ENCODE measurements around the gene FUT7.

FUT7 gene

DNA sequence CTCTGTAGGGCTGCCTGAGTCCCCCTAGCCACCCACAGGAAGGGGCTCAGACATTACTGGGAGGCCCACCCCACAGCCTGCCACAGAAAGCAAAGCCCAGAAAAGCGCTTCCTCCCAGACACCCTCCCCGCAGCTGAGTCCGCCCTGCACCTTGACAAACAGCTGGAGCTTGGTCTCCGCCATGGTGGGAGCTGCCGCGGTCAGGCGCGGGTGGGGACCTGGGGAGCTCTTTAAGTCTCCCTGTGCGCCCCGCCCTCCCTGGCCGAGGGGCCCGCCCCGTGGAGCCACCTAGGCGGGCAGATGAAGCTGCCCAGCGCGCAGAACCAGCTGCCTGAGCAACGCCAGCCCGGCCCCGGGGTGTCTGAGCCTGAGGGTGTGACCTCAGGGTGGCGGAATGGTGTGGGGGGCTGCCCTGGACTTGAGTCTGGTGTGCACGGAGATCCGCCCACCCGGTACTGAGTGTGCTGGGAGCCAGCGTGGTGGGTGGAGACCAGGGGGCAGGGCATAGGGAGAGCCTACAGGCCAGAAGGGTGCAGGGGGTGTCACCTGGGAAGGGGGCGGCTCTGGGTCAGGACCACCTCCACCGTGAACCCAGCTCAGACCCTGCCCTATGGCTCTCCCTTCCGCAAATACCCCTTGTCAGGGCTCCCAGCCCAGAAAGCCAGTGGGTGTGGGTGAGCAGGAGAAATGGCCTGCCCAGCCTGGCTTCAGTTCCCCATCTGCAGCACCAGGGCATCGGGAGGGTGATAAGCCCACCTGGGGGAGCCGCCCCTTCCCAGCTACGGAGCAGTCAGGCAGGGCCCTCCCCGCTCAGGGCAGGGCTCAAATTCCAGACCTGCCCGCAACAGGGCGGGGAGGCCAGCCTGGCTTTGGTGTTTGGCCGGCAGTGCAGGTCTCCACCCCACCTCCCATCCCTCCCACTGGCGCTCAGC lies 35.3 kb downstream of the FUT7 start, which contains the start of gene CLIC3:
CLIC3 (minus strand) TSS at position 208 of the 932 bp plus-strand sequence; CDS start at position 183, 25 bp downstream.
- Mint-ChIP-seq H3K4me1 (peaks cover 22% of the 10 kb centered on the region), H3K27ac (peak within 1 kb of the TSS; percentile 51), H3K4me3 (peak within 1 kb of the TSS; percentile 42), H3K27me3 (no peaks in the 10 kb centered on the region), H3K9me3 (no peaks in the 10 kb centered on the region), H3K36me3 (no peaks in the 10 kb centered on the region)

DNA sequence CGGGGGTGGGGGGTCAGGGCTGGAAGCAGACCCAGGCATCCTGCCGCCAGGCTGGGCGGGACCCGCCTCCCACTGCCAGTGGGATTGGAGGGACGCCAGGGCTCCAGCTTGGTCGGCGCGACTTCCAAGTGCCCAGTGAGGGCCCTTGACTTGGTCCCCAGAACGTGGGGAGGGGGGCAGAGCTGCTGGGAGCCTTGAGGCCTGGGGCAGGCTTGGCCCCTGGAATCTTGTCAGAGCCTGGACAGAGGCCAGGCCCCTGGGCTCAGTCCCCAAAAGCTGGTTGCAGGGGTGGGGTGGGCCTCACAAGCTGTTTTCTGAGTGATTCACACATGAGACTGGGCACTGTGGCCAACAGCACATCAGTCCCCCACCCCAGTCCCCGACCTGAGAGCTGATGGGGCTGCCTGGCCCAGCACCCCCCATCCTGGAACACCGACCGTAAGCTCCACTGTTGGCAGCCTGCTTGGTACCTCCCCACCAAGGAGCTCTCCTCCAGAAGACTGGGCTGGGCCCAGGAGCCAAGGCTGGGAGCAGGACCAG lies 36.0 kb downstream of the FUT7 start:
- Mint-ChIP-seq H3K4me1 (peaks cover 27% of the 10 kb centered on the region), H3K27ac (no peak overlapping the region)

DNA sequence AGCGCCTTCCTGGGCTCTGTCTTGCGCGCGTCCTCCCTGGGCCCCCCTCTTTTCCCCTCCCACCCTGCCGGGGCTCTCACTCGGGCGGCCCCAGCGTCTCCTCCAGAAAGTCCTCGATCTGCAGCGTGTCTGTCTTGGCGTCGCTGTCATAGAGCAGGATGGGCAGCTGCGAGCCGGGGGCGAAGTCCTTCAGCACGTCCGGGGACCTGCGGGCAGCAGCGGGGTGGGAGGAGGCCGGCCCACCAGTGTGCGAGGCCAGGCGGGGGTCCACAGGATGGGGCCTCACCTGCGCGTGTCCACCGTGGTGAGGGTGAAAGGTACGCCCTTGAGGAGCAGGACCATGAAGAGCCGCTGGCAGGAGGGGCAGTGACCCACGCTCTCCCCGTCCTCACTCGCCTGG lies 36.5 kb downstream of the FUT7 start:
- Mint-ChIP-seq H3K36me3 (no peaks in the 10 kb centered on the region), H3K27me3 (no peaks in the 10 kb centered on the region), H3K4me1 (peaks cover 27% of the 10 kb centered on the region), H3K4me3 (no peak overlapping the region), H3K27ac (no peak overlapping the region), H3K9me3 (no peaks in the 10 kb centered on the region)

More for the DNA sequence above, 36.0 kb downstream of the FUT7 start:
- Mint-ChIP-seq H3K9me3 (no peaks in the 10 kb centered on the region), H3K4me3 (peak overlapping the region; percentile 42), H3K27me3 (no peaks in the 10 kb centered on the region), H3K36me3 (no peaks in the 10 kb centered on the region)

DNA sequence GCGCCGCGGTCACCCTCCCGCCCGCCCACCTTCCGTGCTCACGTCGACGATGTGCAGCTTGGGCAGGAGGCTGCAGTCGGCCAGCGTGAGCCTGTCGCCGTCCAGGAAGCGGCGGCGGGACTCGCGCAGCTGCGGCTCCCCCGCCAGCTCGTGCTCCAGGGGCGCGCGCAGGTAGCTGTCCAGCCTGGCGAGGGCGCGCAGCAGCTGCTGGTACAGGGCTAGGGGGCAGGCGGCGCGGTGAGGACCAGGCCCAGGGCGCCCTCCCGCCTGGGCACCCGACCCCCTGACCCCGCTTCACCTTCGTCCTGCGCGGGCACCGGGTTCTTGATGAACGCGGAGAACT lies 37.0 kb downstream of the FUT7 start:
- Mint-ChIP-seq H3K27me3 (no peaks in the 10 kb centered on the region), H3K27ac (no peak overlapping the region), H3K36me3 (no peaks in the 10 kb centered on the region), H3K9me3 (no peaks in the 10 kb centered on the region), H3K4me1 (peaks cover 27% of the 10 kb centered on the region), H3K4me3 (no peak overlapping the region)

DNA sequence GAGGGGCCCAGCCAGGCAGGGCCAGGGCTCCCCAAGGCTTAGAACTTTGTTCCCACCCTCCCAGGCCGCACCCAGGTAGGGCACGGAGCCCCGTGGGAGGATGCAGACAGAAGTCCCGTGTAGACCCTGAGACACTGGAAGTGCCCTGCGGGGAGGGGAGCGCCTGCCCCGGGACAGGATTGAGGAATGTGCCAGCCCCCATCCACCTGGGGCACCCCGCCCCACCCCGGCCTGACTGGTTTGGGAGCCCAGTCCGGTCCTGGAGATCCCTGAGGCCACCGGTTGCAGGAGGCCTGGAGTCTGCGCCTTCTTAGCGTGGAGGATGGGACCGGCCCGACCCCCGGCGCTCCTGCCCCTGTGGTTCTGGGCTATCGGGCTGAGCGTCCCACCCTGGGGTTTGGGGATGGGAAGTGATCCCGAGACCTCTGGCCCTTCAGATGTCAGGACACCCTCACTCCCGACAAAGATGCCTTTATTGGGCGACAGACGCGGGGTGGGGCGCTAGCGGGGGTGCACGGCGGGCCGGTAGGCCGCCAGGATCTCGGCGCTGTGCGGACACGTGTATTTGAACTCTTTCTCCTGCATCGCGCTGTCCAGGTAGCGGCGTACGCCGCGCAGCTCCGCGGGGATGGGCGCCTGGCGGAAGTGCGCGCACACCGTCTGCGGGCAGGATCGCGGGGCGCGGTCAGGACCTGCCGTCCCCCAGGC lies 37.6 kb downstream of the FUT7 start:
- no peak overlapping the region for H3K27ac Mint-ChIP-seq
- no peaks in the 10 kb centered on the region for H3K27me3 Mint-ChIP-seq
- H3K9me3 Mint-ChIP-seq, result no peaks in the 10 kb centered on the region
- H3K4me3 Mint-ChIP-seq, result no peak overlapping the region
- H3K4me1 Mint-ChIP-seq, result peaks cover 27% of the 10 kb centered on the region
- H3K36me3 Mint-ChIP-seq, result no peaks in the 10 kb centered on the region

GRCh38 chr9:136992819-136993369 lies 39.0 kb downstream of the FUT7 start:
- Mint-ChIP-seq H3K27me3 (no peaks in the 10 kb centered on the region), H3K36me3 (no peaks in the 10 kb centered on the region)

GRCh38 chr9:136991993-136992818 lies 39.7 kb downstream of the FUT7 start, which contains the start of gene PAXX:
PAXX (plus strand) TSS chr9:136992422; CDS start chr9:136992444, 22 bp downstream.
- peaks cover 17% of the 10 kb centered on the region for H3K4me1 Mint-ChIP-seq
- no peaks in the 10 kb centered on the region for H3K27me3 Mint-ChIP-seq
- H3K27ac Mint-ChIP-seq, result peak within 1 kb of the TSS; percentile 72
- peak within 1 kb of the TSS; percentile 88 for H3K4me3 Mint-ChIP-seq
- no peaks in the 10 kb centered on the region for H3K36me3 Mint-ChIP-seq
- no peaks in the 10 kb centered on the region for H3K9me3 Mint-ChIP-seq

More at GRCh38 chr9:136992819-136993369, 39.0 kb downstream of the FUT7 start:
- Mint-ChIP-seq H3K4me1 (peaks cover 22% of the 10 kb centered on the region), H3K4me3 (peak overlapping the region; percentile 88), H3K27ac (peak overlapping the region; percentile 62), H3K9me3 (no peaks in the 10 kb centered on the region)

DNA sequence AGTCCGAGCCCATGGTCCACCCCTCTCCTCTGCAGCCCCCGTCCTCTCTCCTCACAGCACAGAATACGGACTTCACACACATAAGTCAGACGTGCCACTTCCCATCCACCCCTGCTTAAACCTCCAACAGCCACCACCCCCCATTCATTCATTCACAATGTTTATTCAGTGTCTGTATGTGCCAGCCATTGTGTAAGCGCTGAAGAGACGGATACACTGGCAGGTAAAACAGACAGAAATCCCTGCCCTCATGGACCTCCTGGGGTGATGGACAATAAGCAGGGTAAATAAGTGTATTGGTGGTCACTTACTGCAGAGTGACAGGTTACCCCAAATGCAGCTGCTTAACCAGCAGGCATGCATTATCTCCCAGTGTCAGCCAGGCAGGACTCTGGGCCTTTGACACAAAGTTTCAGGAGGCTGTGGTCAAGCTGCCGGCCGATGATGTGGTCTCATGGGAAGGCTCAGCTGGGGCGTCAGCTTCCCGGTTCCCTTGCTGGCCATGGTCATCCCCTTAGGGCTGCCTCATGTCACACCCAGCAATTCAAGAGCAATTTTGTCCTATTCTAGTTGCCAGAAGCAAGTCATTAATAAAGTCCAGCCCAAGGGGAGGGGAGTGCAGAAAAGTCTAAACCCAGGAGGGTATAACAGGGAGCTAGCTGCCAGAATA lies 41.5 kb downstream of the FUT7 start:
- no peaks in the 10 kb centered on the region for H3K36me3 Mint-ChIP-seq
- no peaks in the 10 kb centered on the region for H3K9me3 Mint-ChIP-seq
- peaks cover 17% of the 10 kb centered on the region for H3K4me1 Mint-ChIP-seq
- no peaks in the 10 kb centered on the region for H3K27me3 Mint-ChIP-seq
- peak overlapping the region; percentile 75 for H3K4me3 Mint-ChIP-seq
- peak overlapping the region; percentile 81 for H3K27ac Mint-ChIP-seq

- Mint-ChIP-seq H3K4me1 (peaks cover 18% of the 10 kb centered on the region), H3K4me3 (no peak overlapping the region), H3K9me3 (no peaks in the 10 kb centered on the region), H3K36me3 (no peaks in the 10 kb centered on the region), H3K27ac (no peak overlapping the region), H3K27me3 (peaks cover 2% of the 10 kb centered on the region)
Observed at GRCh38 chr9:136988872-136989271, 43.0 kb downstream of the FUT7 start.

- H3K9me3 Mint-ChIP-seq, result no peaks in the 10 kb centered on the region
- H3K4me3 Mint-ChIP-seq, result no peak overlapping the region
- no peaks in the 10 kb centered on the region for H3K36me3 Mint-ChIP-seq
- H3K4me1 Mint-ChIP-seq, result peaks cover 3% of the 10 kb centered on the region
- no peak overlapping the region for H3K27ac Mint-ChIP-seq
- peaks cover 4% of the 10 kb centered on the region for H3K27me3 Mint-ChIP-seq
Observed at GRCh38 chr9:136985853-136986252, 46.0 kb downstream of the FUT7 start.

GRCh38 chr9:136985027-136985602 lies 46.8 kb downstream of the FUT7 start:
- H3K27me3 Mint-ChIP-seq, result peaks cover 4% of the 10 kb centered on the region
- no peak overlapping the region for H3K27ac Mint-ChIP-seq
- no peaks in the 10 kb centered on the region for H3K9me3 Mint-ChIP-seq
- no peaks in the 10 kb centered on the region for H3K36me3 Mint-ChIP-seq
- H3K4me3 Mint-ChIP-seq, result no peak overlapping the region
- H3K4me1 Mint-ChIP-seq, result peaks cover 3% of the 10 kb centered on the region

GRCh38 chr9:136984464-136985026 lies 47.3 kb downstream of the FUT7 start:
- H3K36me3 Mint-ChIP-seq, result no peaks in the 10 kb centered on the region
- H3K4me1 Mint-ChIP-seq, result peaks cover 3% of the 10 kb centered on the region
- H3K9me3 Mint-ChIP-seq, result no peaks in the 10 kb centered on the region
- H3K27me3 Mint-ChIP-seq, result peaks cover 4% of the 10 kb centered on the region
- H3K4me3 Mint-ChIP-seq, result no peak overlapping the region
- H3K27ac Mint-ChIP-seq, result no peak overlapping the region

DNA sequence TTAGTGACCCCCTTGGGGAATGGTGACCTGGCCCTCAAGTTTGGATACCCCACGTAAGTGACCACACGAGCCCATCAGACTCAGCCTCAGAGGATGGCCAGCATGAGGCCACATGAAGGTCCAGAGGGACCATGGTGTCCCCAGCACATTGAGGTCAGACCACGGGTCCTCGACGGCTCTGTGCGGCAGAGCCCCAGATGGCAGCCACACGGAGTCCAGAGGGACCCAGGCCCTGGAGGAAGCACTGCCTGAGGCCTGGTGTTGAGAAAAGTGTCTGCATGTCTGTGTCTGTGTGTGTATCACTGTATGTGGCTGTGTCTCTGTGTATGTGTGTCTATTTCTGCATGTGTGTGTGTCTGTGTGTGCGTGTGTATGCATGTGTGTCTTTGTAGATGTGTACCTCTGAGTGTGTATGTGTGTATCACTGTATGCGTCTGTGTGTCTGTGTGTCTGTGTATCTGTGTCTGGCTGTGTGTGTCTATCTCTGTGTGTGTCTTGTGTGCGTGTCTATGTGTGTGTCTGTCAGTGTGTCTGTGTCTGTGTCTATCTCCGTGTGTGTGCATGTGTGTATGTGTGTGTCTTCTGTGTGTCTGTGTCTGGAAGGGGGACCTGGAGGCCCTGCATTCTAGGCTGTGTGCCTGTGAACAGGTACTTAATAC lies 48.1 kb downstream of the FUT7 start:
- no peaks in the 10 kb centered on the region for H3K36me3 Mint-ChIP-seq
- H3K4me1 Mint-ChIP-seq, result peaks cover 3% of the 10 kb centered on the region
- peaks cover 4% of the 10 kb centered on the region for H3K27me3 Mint-ChIP-seq
- H3K9me3 Mint-ChIP-seq, result no peaks in the 10 kb centered on the region
- H3K27ac Mint-ChIP-seq, result no peak overlapping the region
- no peak overlapping the region for H3K4me3 Mint-ChIP-seq

Measured in activated naive CD4-positive, alpha-beta T cell treated with anti-CD3 and anti-CD28 coated beads, Interleukin-2, amount 50 U/mL, for 24 hours (primary cell).